ENCODE measurements around the gene ZNF616.

- TF ChIP-seq POLR2A (IDR thresholded peaks at IDR 0.05; ENCODE audit: low read depth, low read length), result no peak
- TF ChIP-seq POLR2AphosphoS5 (IDR thresholded peaks at IDR 0.05; ENCODE audit: low read depth, low read length), result no peak
Measured at GRCh38 chr19:52155596-52156359, 16.0 kb upstream of the ZNF616 start.

Data from GM12892 (cell line).